ENCODE data around the gene TMOD1. TPM values are rescaled to one million over a fixed set of nuclear protein-coding genes. Genes with fewer than 3 reads are reported as not detected.

The TMOD1 gene
- total RNA-seq, 1 experiment from 2014 or later: 1.0 TPM

- TF ChIP-seq E2F4 (CRISPR knock-in tag; IDR thresholded peaks at IDR 0.05; ENCODE audit: borderline replicate concordance, low read depth) (peak; percentile 69; the same call in 1 of the 2 replicates), STAT6 (CRISPR knock-in tag; conservative IDR thresholded peaks at IDR 0.05; ENCODE audit: low read depth) (no peak), SOX15 (CRISPR knock-in tag; IDR thresholded peaks at IDR 0.05) (no peak), KAT7 (CRISPR knock-in tag; IDR thresholded peaks at IDR 0.05; ENCODE audit: borderline replicate concordance) (0 out of 2 replicates have a peak, but pooled peaks have one; percentile 58), JUN (CRISPR knock-in tag; IDR thresholded peaks at IDR 0.05) (no peak), ZNF317 (CRISPR knock-in tag; IDR thresholded peaks at IDR 0.05; ENCODE audit: borderline replicate concordance, low read depth) (0 out of 2 replicates have a peak, but pooled peaks have one; percentile 18), ZNF512 (CRISPR knock-in tag; IDR thresholded peaks at IDR 0.05; ENCODE audit: borderline replicate concordance) (no peak)
These were observed 132.5 kb downstream of the TMOD1 start (continued) for GRCh38 chr9:97633859-97634490.

- peaks cover 37% of the 10 kb centered on the region for H3K4me1 Mint-ChIP-seq
- H3K9me3 Mint-ChIP-seq: no peaks in the 10 kb centered on the region
- no peaks in the 10 kb centered on the region for H3K27me3 Mint-ChIP-seq (ENCODE audit: low read depth)
- TF ChIP-seq ATF2 (CRISPR knock-in tag; IDR thresholded peaks at IDR 0.05; ENCODE audit: borderline replicate concordance, low read depth) (no peak), ZNF232 (CRISPR knock-in tag; IDR thresholded peaks at IDR 0.05) (no peak), ZNF416 (CRISPR knock-in tag; IDR thresholded peaks at IDR 0.05) (no peak), ZNF219 (CRISPR knock-in tag; IDR thresholded peaks at IDR 0.05; ENCODE audit: borderline replicate concordance) (no peak), FOXP4 (CRISPR knock-in tag; IDR thresholded peaks at IDR 0.05) (no peak), IRF1 (CRISPR knock-in tag; IDR thresholded peaks at IDR 0.05) (no peak), E2F5 (CRISPR knock-in tag; IDR thresholded peaks at IDR 0.05) (no peak)
- ChIA-PET POLR2A (no interaction called here), CTCF (interaction anchor here (0.9 kb wide), 1 partner anchor 62 kb away, joined by 3 read pairs; the partner anchor contains the start of gene XPA)
- ATAC-seq (no peak), DNase-seq (ENCODE audit: low spot score) (no peak)
- no peaks in the 10 kb centered on the region for H3K36me3 Mint-ChIP-seq
- peak overlapping the region; percentile 47 for H3K27ac Mint-ChIP-seq
- peak overlapping the region; percentile 98 for H3K4me3 Mint-ChIP-seq
These were observed 133.6 kb downstream of the TMOD1 start for GRCh38 chr9:97635026-97635425.

Data from WTC11 (cell line).